SK-N-SH (cell line): ENCODE results near the gene IFT27.

Source experiments
- CTCF ChIP-seq: fragments of 200-600 bp; sonication (generic); IDR thresholded peaks from 2 replicates; pipeline ENCODE4 v1.6.1; 2017; ENCODE audit warnings: antibody characterized with exemption, mild to moderate bottlenecking, moderate library complexity
- FOSL2 ChIP-seq: IDR thresholded peaks from 2 replicates; pipeline ENCODE4 v1.4.0; 2012; ENCODE audit warnings: low read depth, mild to moderate bottlenecking, moderate library complexity, borderline replicate concordance
- JUND ChIP-seq: IDR thresholded peaks from 2 replicates; pipeline ENCODE4 v1.4.0; 2012
- MAX ChIP-seq: IDR thresholded peaks from 2 replicates; pipeline ENCODE4 v1.4.0; 2012; ENCODE audit warnings: low read depth
- NFIC ChIP-seq: IDR thresholded peaks from 2 replicates; pipeline ENCODE4 v1.4.0; 2012; ENCODE audit warnings: borderline replicate concordance
- NRF1 ChIP-seq: IDR thresholded peaks from 2 replicates; pipeline ENCODE4 v1.6.1; 2012; ENCODE audit warnings: low read depth, mild to moderate bottlenecking, low read length
- POLR2AphosphoS5 ChIP-seq: IDR thresholded peaks from 2 replicates; pipeline ENCODE4 v1.6.1; 2012; ENCODE audit warnings: low read depth, low read length
- RCOR1 ChIP-seq: fragments of 150-350 bp; IDR thresholded peaks from 2 replicates; pipeline ENCODE4 v1.6.1; 2017; ENCODE audit warnings: antibody characterized with exemption, low read length
- RFX5 ChIP-seq: IDR thresholded peaks from 2 replicates; pipeline ENCODE4 v1.6.1; 2012; ENCODE audit warnings: mild to moderate bottlenecking, improper control_type of control experiment, low read length
- SMC3 ChIP-seq: IDR thresholded peaks from 2 replicates; pipeline ENCODE4 v1.6.1; 2012; ENCODE audit warnings: low read depth, low read length, improper control_type of control experiment

GRCh38 chr22:36760786-36761185 lies 15.1 kb downstream of the IFT27 start:
- TF ChIP-seq CTCF (no peak), JUND (no peak), NRF1 (no peak), RFX5 (no peak), POLR2AphosphoS5 (no peak), SMC3 (no peak), FOSL2 (no peak), RCOR1 (no peak), NFIC (no peak), MAX (no peak)
